ELR (cell line): ENCODE results near the gene RAI14.
"Not testable (repeated sequence)": the region's sequence is repeated elsewhere in the genome, so short reads cannot be mapped to it uniquely, and the experiment has no call there.

Experiments used
- DNase-seq: peaks from one replicate; pipeline ENCODE4 v3.0.0-alpha.2; 2015; ENCODE audit warnings: low read depth

RAI14 gene

DNA sequence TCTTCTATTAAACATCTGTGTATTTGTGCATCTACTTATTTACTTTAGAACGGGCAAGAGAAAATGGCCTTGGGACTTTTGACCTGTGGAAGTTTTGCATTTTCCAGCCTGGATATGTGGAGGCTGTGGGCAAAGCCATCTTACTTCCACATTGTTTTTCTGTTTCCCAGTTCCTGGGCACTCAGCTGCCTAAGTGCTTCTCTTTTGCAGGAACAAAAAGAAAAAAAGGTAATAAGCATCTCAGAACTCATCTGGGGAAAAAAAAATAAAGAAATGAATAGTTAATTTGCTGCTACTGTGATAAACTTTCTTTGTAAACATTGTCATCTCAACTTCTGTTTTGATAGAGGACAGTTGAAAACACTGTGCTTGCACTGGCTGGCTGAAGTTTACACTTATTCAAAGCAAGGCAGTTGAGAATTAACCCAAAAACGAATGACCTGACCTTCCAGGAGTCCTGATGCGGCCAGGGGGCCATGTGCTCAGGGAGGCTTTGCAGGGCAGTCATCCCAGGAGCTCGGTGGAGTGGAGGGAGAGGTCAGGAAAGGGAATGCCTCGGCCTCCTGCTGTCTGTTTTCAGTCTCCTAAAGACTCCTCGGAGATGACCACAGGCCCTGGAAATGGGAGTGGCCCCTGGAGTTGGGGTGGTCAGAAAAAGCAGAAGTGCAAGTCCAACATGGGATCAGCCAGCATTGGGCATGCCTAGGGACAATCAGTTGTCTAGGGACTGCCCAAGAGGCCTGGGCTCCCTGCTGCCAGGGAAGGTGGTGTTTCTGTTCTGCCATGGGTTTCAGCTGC, 75.5 kb downstream of the RAI14 start:
- DNase-seq, result no peak

DNA sequence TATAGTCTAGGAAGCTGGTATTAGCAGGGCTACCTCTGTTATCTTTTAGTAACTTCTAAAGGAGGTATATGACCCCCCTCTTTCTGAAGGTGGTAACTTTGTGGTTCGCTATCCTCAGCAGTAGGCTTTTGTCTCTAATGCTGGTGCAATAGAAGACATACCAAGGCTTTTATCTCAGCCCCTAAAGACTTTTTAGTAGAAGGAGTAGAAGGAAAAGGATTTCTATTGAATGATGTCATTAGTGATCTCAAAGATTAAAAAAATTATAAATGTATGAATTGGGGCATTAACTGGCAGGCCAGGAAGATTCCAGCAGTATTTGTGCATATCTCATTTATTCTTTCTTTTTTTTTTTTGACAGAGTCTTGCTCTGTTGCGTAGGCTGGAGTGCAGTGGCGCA, 78.2 kb downstream of the RAI14 start:
- DNase-seq, result no peak

DNA sequence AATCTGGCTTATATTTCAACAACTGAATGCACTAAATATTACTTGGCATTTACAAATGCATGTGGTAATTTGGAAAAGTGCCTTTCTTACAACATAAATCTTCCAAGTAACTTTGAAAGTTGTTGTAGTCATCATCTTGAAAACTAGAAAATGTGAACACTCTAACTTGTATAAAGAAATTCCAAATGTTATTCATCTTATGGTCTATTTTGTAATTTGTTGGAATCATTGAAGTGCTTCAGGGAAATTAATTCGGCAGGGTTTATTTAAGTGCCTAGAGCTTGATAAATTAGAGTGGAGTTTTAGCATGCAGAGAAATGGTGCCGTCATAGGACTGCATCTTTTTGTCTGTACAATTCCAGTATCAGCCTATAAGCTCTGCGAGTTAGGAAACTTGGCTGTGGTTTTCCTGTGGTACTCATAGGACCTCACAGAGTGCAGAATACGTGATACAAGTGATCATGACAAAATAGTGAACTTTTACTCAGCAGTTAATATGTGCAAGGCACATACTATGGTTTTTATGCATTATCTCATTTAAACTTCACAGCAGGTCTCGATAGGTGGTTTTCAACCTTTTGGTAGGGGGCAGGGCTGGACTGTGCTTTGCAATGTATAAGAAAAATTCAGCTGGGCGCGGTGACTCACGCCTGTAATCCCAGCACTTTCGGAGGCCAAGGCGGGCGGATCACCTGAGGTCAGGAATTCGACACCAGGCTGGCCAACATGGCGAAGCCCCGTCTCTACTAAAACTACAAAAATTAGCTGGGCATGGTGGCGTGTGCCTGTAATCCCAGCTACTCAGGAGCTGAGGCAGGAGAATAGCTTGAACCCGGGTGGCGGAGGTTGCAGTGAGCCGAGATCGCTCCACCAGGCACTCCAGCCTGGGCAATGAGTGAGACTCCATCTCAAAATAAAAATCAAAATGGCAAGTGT, 79.6 kb downstream of the RAI14 start:
- DNase-seq, result no peak

DNA sequence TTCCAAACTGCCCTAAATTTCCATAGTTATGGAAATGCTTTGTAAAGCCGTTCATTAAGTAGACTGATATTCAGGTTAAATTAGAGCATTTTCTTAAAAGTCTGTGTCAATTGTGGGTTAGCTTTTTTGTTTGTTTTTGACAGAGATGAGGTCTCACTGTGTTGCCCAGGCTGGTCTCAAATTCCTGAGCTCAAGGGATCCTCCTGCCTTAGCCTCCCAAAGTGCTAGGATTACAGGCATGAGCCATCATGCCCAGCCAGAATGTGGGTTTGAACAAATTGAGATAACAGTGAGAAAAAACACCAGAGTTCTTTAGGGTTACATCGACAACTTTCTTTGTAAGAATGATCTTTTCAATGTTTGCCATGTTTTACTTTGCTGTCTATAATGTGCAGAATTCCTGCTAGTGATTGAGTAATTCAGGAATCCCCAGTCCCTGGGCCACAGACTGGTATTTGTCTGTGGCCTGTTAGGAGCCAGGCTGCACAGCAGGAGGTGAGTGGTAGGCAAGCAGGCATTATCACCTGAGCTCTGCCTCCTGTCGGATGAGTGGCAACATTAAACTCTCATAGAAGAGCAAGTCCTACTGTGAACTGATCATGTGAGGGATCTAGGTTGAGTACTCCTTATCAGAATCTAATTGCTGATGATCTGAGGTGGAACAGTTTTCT, 80.5 kb downstream of the RAI14 start:
- peak; percentile 28 for DNase-seq

DNA sequence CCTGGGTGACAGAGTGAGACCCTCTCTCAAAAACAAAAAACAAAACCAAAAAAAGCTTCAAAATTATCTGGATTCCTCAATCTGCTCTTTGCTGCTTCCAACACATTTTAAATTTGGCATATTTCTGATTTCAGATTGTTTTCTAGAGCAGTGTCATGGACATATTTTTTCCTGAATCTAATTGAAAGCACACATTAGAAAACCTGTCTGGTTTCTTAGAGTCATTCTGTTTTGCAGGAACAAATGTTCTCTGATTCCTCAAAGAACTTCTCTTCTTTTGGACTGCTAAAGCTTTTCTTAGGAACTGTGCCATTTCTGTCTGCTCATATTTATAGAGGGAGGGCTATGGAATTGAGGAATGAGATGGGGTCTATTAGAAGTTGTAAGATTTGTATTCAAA, 81.6 kb downstream of the RAI14 start:
- DNase-seq, result no peak

DNA sequence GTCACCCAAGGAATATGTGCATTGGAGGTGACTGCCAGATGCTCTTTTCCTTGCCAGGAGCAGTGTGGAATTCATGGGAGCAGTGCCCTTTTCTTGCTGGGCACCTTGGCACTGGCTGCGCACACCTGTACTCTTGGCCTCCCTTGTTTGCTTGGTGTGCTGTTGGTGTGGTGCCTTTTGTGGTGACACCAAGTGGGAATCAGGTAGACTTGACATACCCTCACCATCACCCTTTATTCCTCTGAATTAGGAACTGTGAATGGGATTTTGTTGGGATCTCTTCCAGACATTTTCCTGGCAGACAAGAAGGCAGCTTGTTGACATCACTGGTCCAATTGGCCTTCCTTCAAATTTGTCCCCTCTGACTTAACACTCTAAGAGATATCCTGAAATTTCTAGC, 82.3 kb downstream of the RAI14 start:
- DNase-seq, result no peak

DNA sequence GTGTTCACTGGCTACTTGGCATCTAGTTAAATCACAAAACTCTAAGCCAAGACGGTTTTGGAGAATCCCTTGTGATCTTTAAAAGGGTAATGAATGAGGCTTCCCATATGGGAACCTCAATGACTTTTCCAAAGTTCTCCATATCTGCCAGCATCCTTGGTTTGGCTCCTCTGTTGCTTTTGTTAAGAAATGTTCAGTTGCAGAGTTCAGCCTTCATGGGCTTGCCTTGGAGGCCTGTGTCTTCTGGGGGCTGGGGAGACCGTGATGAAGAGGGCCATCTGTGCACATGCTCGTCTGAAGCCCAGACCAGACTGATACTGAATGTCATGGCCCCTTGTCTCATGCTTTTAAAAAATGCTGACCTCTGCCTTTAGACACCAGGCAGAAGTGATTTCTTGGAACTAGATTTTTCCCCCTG, 84.3 kb downstream of the RAI14 start:
- no peak for DNase-seq

DNA sequence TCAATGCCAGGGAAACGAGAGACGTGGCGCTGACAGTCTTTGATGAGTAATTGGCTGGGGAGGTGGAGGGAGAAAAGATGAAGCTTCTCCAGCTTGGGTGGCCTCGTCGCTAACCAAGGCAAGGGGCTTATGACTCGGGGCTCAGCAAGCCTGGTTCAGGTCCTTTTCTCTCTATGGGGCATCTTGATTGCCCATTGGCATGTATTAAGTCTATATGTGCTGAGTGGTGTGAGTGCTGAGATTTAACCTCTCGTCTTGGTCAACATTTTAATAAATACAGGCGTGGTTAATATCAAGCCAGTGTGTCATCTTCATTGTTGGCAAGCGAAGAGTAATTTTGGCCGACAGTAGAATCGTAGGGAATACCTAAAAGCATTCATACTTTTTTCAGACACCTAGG, 85.9 kb downstream of the RAI14 start:
- peak; percentile 20 for DNase-seq

DNA sequence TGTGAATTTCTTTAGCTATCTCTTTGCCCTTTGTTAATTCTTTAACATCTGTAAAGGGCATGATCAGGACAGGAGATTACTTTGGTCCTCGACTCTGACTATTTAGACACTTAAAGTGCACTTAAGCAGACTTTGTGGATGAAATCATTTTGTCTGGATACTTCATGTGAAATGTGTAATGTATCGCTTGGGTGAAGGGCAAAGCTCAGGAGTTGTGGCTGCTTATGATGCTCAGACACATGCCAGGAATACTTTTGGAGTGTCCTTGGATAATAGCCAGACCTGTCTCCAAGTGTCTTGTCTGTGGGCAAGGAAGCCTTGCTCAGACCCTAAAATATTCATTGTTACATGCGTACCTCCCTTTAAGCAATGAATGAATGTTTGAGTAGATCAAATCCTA, 87.8 kb downstream of the RAI14 start:
- peak; percentile 75 for DNase-seq

DNA sequence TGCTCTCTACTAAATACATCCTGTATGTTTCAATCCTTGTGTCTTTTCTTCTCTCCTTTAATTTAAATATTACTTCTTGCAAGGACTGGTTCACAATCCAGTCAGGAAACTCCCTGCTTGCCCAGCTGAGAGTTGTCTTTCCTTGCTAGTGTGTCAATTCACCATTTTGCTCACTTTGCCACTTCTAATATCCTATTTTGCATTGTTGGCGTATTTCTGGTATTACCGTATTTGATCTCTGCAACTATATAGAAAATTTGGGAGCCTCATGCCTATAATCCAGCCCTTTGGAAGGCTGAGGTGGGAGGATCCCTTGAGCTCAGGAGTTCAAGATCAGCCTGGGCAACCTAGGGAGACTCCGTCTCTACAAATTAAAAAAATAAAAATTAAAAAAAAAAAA, 92.3 kb downstream of the RAI14 start:
- no peak for DNase-seq

DNA sequence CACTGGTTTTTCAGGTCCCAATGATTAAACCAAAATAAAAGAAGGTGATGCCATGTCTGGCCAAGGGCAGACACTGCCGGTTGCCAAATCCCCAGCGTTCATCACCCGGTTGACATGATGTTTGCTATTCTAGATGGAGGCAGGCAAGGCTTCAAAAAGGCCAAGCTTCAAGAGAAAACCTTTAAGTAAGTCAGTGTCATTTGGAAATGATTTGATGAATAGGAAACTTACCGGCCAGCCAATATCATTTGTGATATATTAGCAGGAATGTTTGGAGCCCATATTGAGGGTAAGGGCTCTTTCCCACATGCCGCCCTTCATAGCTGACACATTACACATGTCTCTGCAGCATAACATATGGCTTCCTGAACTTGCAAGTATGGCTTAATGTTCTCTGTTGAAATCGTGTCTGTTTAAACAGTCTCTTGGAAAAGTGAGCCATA, 93.3 kb downstream of the RAI14 start:
- DNase-seq, result peak; percentile 17

DNA sequence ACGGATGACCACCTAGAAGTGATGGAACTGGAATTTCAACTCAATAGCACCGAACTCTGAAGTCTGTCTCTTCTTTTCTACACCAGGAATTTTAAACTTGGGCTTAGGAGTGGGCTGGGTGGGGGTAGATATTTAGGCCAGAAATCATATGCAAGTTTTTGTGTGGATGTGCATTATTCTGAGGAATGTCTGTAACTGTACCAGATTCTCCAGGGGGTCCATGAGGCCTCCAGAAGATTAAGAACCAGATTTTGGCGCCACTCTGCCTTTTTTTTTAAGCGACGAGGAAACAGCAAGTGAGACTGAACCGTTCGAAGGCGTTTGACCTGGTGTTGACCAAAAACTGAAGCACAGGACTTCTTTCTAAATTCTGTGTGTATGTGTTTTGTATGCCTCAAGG, 94.1 kb downstream of the RAI14 start:
- no peak for DNase-seq

DNA sequence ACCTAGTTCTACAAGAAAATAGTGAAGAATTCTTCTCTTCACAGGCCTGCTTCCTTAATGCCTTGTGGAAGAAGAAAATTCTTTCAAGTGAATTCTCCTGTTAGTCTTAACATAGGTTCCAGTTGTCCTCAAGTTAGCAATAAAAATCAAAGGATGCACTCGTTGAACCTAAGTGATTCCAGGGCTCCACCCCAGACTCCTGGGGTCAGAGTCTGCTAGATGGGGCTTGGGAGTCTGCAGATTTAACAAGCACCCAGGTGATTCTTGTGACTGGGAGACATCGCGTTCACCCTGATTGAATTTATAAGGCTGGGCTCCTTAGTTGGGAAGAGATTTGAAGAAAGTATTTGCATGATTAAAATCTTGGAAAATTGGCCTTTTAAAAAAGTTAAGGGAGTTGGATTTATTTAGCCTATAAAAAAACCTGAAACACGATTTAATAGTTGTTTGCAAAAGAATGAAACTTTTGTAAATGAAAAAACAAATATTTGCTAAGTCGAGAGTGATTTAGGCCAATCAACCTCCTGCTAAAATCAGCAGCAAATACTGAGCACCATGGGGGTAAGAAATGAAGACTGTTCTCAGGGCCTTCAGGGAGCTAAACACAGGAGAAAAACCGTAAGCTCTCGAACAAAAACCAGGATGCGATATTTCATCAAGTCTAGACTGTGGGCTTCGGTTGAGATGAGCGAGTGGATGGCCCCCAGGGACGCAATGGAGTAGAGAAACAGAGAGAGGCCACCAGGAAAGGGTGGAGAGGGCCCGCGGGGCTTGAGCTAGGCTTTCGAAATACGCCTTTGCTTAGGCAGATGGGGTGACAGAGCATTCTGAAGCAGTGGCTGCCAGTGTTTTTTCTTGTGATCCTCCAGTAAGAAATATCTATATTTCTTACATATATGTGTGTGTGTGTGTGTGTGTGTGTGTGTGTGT, 95.9 kb downstream of the RAI14 start:
- no peak for DNase-seq

DNA sequence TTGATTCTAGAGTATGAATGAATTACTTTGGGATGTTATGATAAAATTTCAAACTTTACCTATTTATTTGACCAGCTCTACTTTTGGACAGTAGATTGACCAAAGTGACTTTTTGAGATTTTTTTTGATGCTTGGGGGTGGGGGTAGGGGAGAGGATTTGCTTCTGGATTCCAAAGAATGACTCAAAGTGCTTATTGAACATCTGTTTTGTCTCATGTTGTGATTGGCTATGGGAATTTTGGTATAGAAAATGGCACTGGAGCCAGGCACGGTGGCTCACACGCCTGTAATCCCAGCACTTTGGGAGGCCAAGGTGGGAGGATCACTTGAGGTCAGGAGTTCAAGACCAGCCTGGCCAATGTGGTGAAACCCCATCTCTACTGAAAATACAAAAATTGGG, 97.1 kb downstream of the RAI14 start:
- not testable (repeated sequence) for DNase-seq

DNA sequence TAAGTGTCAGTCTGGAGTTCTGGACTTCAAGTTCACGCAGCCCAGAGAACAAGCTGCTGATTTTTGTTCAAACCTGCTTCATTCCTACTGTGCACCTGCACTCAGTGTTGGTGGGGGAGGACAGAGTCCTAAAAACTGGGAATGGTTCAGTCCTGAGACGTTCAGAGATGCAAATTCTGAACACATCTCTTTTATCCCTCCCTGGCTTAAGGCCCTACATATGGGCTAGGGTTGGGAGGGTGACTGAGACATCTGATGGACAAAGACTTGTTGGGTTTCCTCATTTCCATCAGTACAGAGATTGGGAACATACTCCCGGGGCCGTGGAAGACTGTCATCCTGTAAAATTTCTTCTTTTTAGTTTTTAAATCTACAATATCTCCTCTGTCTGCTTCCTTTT, 99.8 kb downstream of the RAI14 start:
- no peak for DNase-seq

DNA sequence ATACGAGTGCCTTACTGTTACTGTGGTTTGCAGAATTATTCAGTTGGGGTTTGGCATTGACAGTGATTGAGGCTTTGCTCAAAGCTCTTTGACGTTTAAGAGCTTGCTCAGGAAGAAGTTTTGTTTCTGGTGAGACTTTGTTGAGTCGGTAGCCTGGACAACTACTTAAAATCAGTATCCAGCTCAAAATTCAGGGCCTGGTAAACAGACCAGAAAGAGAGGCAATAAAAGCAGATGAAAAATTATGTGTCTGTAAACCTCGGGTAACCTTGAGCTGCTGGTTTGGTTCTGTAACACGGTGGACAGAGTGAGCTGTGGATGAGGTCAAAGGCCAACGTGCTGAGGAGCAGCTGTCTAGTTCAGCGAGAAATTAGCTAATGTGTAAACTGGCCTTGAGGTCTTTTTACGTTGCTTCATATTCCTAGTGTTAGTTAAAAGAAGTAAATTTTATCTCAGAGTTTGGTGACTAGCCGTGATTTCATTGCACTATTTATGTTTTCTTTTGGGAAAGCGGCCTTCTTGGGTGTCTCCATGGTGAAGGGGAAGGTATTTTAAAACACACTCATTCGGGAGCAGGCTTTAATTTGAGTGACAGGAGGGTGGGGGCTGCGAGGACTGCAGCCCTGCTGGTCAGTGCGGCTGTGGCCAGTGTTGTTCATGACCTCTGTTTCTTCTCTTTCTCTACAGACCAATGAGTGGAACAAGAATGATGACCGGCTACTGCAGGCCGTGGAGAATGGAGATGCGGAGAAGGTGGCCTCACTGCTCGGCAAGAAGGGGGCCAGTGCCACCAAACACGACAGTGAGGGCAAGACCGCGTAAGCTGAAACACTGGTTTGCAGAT, 100.9 kb downstream of the RAI14 start:
- DNase-seq, result no peak

DNA sequence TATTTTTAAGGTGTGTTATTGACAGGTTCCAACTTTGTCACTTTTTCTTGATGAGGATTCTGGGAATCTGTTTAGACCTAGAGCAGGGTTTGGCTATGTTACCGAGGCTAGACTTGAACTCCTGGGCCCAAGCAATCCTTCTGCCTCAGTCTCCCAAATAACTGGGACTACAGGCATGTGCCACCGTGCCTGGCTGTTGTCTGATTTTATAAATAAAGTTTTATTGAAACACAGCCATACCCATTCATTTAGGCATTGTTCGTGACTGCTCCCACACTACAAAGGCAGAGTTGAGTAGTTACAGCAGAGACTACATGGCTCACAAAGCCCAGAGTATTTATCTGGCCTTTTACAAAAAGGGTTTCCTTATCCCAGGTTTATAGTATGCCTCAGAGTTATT, 102.4 kb downstream of the RAI14 start:
- no peak for DNase-seq

DNA sequence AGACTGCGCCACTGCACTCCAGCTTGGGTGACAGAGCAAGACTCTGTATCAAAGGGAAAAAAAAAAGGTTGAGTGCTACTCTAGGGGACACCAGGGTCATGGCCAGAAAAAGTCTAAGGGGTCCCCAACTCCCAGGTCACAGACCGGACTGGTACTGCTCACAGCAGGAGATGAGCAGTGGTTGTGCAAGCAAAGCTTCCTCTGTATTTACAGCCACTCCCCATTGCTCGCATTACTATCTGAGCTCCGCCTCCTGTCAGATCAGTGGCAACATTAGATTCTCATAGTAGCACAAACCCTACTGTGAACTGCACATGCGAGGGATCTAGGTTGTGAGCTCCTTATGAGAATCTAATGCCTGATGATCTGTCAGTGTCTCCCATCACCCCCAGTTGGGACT, 103.1 kb downstream of the RAI14 start:
- not testable (repeated sequence) for DNase-seq

DNA sequence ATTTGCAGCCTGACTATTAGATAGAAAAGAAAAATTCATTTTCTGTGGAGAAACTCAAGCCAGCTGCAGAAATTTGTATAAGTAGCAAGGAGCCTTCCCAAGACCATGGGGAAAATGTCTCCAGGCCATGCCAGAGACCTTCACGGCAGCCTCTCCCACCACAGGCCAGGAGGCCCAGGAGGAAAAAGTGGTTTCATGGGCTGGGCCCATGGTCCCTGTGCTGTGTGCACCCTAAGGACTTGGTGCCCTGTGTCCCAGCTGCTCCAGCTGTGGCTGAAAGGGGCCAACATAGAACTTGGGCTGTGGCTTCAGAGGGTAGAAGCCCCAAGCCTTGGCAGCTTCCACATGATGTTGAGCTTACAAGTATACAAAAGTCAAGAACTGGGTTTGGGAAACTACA, 109.5 kb downstream of the RAI14 start:
- DNase-seq, result no peak

DNA sequence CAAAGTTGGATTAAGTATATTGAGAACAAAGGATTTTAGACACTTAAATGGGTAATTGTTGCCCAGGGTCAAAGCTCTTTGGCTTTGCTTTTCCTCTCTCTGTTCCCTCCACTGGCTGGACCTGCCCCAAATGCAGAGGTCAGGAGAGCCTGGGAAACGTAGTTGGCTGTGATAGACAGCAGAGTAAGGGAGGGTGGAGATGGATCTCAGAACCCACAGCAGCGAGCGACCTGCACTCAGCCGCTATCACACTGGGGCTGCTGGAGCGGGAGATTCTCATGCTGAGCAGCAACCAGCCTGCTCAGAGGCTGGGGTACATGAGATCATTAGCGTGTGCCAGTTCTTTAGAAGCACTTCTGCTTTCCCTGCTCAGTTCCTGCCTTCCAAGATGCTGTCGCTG, 111.1 kb downstream of the RAI14 start:
- DNase-seq, result no peak

DNA sequence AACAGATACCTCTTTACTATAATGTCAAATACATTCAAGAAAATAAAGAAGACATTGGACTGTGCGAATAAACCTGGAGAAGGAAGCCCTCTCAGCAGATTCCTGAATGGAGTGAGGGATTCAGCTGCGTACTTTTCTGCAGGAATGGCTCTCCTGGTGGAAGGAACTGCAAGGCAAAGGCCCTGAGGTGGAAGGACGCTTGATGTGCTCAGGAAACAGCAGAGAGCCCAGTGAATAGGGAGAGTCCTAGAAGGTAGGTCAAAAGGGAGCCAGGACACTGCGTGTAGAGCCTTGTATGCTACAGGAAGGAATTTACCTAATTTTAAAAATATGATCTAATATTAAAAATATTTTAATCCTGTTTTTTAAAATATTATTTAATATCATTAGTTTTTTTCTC, 114.4 kb downstream of the RAI14 start:
- no peak for DNase-seq
